OCI-LY3 (cell line): ENCODE results near the gene RDH13.
"Not testable (repeated sequence)": the region's sequence is repeated elsewhere in the genome, so short reads cannot be mapped to it uniquely, and the experiment has no call there.

Experiments used
- H2AFZ ChIP-seq: fragments of 200-600, 300-600 bp; shearing (Covaris generic); 2 replicates; pipeline ENCODE4 v1.6.0; 2014; ENCODE audit warnings: antibody characterized with exemption, low read depth, low read length
- H3K27ac ChIP-seq: fragments of 200-600, 300-600 bp; sonication (generic); 2 replicates; pipeline ENCODE4 v1.5.1; 2014; ENCODE audit warnings: mild to moderate bottlenecking, low read length, moderate library complexity, mixed read lengths
- H3K27me3 ChIP-seq: fragments of 200-600, 300-600 bp; sonication (generic); 2 replicates; pipeline ENCODE4 v1.6.1; 2014; ENCODE audit warnings: low read depth, low read length, mixed read lengths
- H3K36me3 ChIP-seq: fragments of 200-600, 300-600 bp; sonication (generic); replicated peaks from 2 replicates; pipeline ENCODE3; 2014; ENCODE audit warnings: low read depth, low read length, mixed read lengths
- H3K4me1 ChIP-seq: fragments of 300-600, 200-600 bp; sonication (generic); 2 replicates; pipeline ENCODE4 v1.6.1; 2014; ENCODE audit warnings: low read length, mixed read lengths
- H3K4me2 ChIP-seq: fragments of 200-600, 300-600 bp; sonication (generic); 2 replicates; pipeline ENCODE4 v1.6.1; 2014; ENCODE audit warnings: low read length, mixed read lengths
- H3K4me3 ChIP-seq: fragments of 300-600, 200-600 bp; sonication (generic); 2 replicates; pipeline ENCODE4 v1.5.1; 2014; ENCODE audit warnings: antibody characterized with exemption, mild to moderate bottlenecking, low read length, moderate library complexity
- H3K79me2 ChIP-seq: fragments of 300-600, 200-600 bp; shearing (Covaris generic); 2 replicates; pipeline ENCODE4 v1.6.1; 2014; ENCODE audit warnings: mild to moderate bottlenecking, low read length, mixed read lengths
- H3K9ac ChIP-seq: fragments of 300-600, 200-600 bp; shearing (Covaris generic); 2 replicates; pipeline ENCODE4 v1.6.0; 2014; ENCODE audit warnings: mild to moderate bottlenecking, low read length, moderate library complexity
- H3K9me3 ChIP-seq: fragments of 200-600, 300-600 bp; shearing (Covaris generic); 2 replicates; pipeline ENCODE4 v1.6.1; 2014; ENCODE audit warnings: low read length, mixed read lengths; ENCODE audit not compliant: insufficient read depth
- H4K20me1 ChIP-seq: fragments of 200-600, 300-600 bp; sonication (generic); 2 replicates; pipeline ENCODE4 v1.6.1; 2016; ENCODE audit warnings: low read length, mixed read lengths; ENCODE audit not compliant: insufficient read depth
- EZH2phosphoT487 ChIP-seq: fragments of 200-600 bp; shearing (Covaris generic); IDR thresholded peaks from 2 replicates; pipeline ENCODE4 v1.6.1; 2018; ENCODE audit warnings: antibody characterized with exemption, mixed run types, low read depth
- TF ChIP-seq, protein P1 (sequence below): fragments of 200-600, 300-600 bp; sonication (generic); IDR thresholded peaks from 2 replicates; pipeline ENCODE4 v1.5.1; 2014; ENCODE audit warnings: antibody characterized with exemption, low read length, low read depth

The RDH13 gene

DNA sequence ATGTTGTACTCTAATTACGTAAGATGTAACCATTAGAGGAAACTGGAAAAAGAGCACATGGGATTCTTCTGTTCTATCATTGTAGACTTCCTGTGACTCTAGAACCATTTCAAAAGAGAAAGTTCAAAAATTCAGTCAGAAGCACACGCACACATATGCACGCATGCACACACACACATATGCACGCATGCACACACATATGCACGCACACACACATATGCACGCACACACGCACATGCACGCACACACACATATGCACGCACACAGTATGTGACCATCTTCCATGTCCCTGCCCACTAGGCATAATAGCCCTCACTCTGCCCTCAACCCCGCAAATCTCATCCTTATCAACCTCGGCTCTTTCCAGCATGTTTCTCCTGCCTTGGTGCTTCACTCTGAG, 38.8 kb downstream of the RDH13 start:
- H3K4me2 ChIP-seq, result no peak overlapping the region
- TF ChIP-seq, protein P1, sequence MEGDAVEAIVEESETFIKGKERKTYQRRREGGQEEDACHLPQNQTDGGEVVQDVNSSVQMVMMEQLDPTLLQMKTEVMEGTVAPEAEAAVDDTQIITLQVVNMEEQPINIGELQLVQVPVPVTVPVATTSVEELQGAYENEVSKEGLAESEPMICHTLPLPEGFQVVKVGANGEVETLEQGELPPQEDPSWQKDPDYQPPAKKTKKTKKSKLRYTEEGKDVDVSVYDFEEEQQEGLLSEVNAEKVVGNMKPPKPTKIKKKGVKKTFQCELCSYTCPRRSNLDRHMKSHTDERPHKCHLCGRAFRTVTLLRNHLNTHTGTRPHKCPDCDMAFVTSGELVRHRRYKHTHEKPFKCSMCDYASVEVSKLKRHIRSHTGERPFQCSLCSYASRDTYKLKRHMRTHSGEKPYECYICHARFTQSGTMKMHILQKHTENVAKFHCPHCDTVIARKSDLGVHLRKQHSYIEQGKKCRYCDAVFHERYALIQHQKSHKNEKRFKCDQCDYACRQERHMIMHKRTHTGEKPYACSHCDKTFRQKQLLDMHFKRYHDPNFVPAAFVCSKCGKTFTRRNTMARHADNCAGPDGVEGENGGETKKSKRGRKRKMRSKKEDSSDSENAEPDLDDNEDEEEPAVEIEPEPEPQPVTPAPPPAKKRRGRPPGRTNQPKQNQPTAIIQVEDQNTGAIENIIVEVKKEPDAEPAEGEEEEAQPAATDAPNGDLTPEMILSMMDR, result no peak
- no peak for TF ChIP-seq EZH2phosphoT487
- no peak overlapping the region for H3K4me3 ChIP-seq
- no peaks in the 10 kb centered on the region for H3K4me1 ChIP-seq
- peaks cover 44% of the 10 kb centered on the region for H4K20me1 ChIP-seq
- no peaks in the 10 kb centered on the region for H3K27me3 ChIP-seq
- H3K9me3 ChIP-seq, result no peaks in the 10 kb centered on the region
- H3K9ac ChIP-seq, result no peak overlapping the region
- H3K27ac ChIP-seq, result no peak overlapping the region
- H3K79me2 ChIP-seq, result peaks cover 74% of the 10 kb centered on the region
- H3K36me3 ChIP-seq, result peaks cover 27% of the 10 kb centered on the region
- no peak overlapping the region for H2AFZ ChIP-seq

DNA sequence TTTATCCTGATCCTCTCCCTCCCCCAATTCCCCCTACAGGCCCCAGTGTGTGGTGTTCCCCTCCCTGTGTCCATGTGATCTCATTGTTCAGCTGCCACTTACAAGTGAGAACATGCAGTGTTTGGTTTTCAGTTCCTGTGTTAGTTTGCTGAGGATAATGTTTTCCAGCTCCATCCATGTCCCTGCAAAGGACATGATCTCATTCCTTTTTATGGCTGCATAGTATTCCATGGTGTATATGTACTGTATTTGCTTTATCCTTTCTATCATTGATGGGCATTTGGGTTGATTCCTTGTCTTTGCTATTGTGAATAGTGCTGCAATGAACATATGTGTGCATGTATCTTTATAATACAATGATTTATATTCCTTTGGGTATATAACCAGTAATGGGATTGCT, 42.6 kb downstream of the RDH13 start:
- peaks cover 24% of the 10 kb centered on the region for H3K36me3 ChIP-seq
- not testable (repeated sequence) for H3K4me1 ChIP-seq, H3K9me3 ChIP-seq, H2AFZ ChIP-seq, H3K27me3 ChIP-seq, H3K4me2 ChIP-seq, H3K27ac ChIP-seq, H3K9ac ChIP-seq, H3K4me3 ChIP-seq
- H3K79me2 ChIP-seq, result peaks cover 89% of the 10 kb centered on the region
- peaks cover 39% of the 10 kb centered on the region for H4K20me1 ChIP-seq

DNA sequence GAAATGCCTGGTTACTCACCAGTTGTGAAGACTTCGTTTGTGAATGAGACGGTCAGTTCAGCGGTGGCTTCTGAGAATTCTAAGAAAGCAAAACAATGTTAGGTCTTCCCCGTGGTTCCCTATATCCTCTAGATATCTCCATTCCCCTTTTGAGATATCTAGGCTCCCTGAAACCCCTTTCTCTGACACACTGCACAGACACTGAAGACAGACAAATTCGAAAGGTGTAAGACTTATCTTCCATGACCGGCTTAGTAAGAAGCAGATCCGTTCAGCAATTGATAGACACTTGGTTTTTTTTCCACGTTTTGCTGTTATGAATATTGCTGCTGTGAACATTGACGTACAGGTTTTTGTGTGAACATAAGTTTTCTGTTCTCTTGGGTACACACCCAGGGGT, 44.3 kb downstream of the RDH13 start:
- Histone ChIP-seq H3K4me2 (no peak overlapping the region), H3K36me3 (peaks cover 24% of the 10 kb centered on the region), H3K4me3 (no peak overlapping the region), H4K20me1 (peaks cover 49% of the 10 kb centered on the region), H3K9me3 (no peaks in the 10 kb centered on the region), H3K27ac (no peak overlapping the region), H3K9ac (no peak overlapping the region), H2AFZ (no peak overlapping the region), H3K79me2 (peaks cover 89% of the 10 kb centered on the region), H3K4me1 (no peaks in the 10 kb centered on the region), H3K27me3 (no peaks in the 10 kb centered on the region)
- TF ChIP-seq, protein P1, result no peak
- TF ChIP-seq EZH2phosphoT487, result no peak

DNA sequence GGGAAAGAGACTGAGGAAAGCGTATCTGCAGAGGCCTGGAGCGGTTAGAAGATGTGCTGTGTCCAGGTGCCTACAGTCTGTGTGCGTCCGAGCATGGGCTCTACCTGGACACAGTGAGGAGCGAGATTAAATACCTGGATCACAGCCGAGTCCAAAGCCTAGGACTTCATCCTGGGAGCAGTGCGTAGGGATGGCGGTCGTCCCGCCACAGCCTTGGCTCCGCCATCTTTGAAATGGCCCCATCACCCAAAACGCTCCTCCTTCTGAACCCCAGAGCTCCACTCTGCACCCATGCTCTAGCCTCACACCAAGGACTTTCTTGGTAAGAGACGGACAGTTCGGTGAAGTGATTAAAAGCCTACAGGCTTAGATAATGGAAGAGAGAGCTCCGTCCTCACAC, 44.7 kb downstream of the RDH13 start:
- H3K27ac ChIP-seq, result no peak overlapping the region

More for the DNA sequence above, 44.7 kb downstream of the RDH13 start:
- H3K9ac ChIP-seq, result no peak overlapping the region
- peaks cover 49% of the 10 kb centered on the region for H4K20me1 ChIP-seq
- TF ChIP-seq, protein P1, result no peak
- TF ChIP-seq EZH2phosphoT487, result no peak
- H3K4me1 ChIP-seq, result no peaks in the 10 kb centered on the region
- H3K36me3 ChIP-seq, result peaks cover 22% of the 10 kb centered on the region
- H2AFZ ChIP-seq, result no peak overlapping the region
- no peaks in the 10 kb centered on the region for H3K27me3 ChIP-seq
- no peak overlapping the region for H3K4me3 ChIP-seq
- peaks cover 89% of the 10 kb centered on the region for H3K79me2 ChIP-seq
- no peaks in the 10 kb centered on the region for H3K9me3 ChIP-seq
- no peak overlapping the region for H3K4me2 ChIP-seq
